Osteocyte (in vitro differentiated cells): ENCODE data around the gene CTSD. TPM values are rescaled to one million over a fixed set of nuclear protein-coding genes. Genes with fewer than 3 reads are reported as not detected.
"Not testable (repeated sequence)": the region's sequence is repeated elsewhere in the genome, so short reads cannot be mapped to it uniquely, and the experiment has no call there.

Source experiments
- DNase-seq: peaks from one replicate; pipeline ENCODE4 v3.0.0; 2021; ENCODE audit warnings: mixed read lengths; ENCODE audit not compliant: unreplicated experiment; ENCODE audit errors: extremely low spot score
- H3K27ac Mint-ChIP-seq: one replicate; pipeline ENCODE4 v1.8.0; 2021; ENCODE audit warnings: mild to moderate bottlenecking, mixed read lengths; ENCODE audit not compliant: unreplicated experiment
- H3K27me3 Mint-ChIP-seq: one replicate; pipeline ENCODE4 v1.8.0; 2021; ENCODE audit warnings: mixed read lengths; ENCODE audit not compliant: unreplicated experiment
- H3K36me3 Mint-ChIP-seq: one replicate; pipeline ENCODE4 v1.8.0; 2021; ENCODE audit warnings: mixed read lengths; ENCODE audit not compliant: unreplicated experiment
- H3K4me1 Mint-ChIP-seq: one replicate; pipeline ENCODE4 v1.8.0; 2021; ENCODE audit warnings: mixed read lengths; ENCODE audit not compliant: unreplicated experiment
- H3K4me3 Mint-ChIP-seq: one replicate; pipeline ENCODE4 v1.8.0; 2021; ENCODE audit warnings: mild to moderate bottlenecking, moderate library complexity, mixed read lengths; ENCODE audit not compliant: unreplicated experiment
- H3K9me3 Mint-ChIP-seq: one replicate; pipeline ENCODE4 v1.8.0; 2021; ENCODE audit warnings: mixed read lengths; ENCODE audit not compliant: unreplicated experiment
- total RNA-seq: library from RNA; stranded (reverse); gene quantifications from 2 replicates; pipeline ENCODE4 v1.2.1, GENCODE V29; 2021
- TF ChIP-seq, protein P1 (sequence below): fragments of 200-600 bp; sonication (generic); IDR thresholded peaks from 2 replicates; pipeline ENCODE4 v1.5.0; 2021; ENCODE audit warnings: antibody characterized with exemption, mild to moderate bottlenecking, moderate library complexity

CTSD gene
- total RNA-seq, 1 donor from 2014 or later = 2,062 TPM

DNA sequence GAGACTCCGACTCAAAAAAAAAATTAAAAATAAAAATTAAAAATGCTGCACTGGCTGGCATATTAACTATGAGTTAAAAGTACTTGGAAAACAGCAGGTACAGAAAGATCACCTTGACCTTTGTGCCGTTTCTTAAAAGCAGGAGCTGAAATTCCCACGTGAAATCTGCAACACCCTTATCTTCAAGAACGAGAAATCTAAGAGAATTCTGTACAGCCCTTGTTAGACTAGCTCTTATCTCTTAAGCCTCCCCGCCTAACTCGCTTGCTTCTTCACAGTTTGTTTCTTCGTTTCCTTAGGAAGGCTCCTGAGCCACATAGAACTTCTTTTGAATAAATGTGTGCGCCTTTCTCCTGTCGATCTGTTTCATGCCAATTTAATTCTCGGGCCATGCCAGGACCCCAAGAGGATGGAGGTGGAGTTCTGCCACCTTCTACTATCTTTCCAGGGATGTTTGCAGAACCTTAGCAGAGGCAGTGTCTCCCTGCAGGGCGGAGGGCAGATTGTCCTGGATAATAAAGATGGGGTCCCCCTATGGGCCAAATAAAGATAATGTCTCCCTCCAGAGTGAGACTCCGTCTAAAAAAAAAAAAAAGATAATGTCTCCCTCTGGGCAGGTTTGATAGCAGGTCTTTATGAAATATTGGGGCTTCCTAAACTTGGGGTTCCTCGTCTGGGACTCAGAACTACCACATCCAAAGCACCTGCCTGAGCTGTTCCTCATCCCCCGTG is 43.7 kb upstream of the CTSD start:
- no peak overlapping the region for H3K27ac Mint-ChIP-seq
- H3K27me3 Mint-ChIP-seq = peaks cover 31% of the 10 kb centered on the region
- H3K36me3 Mint-ChIP-seq = peaks cover 2% of the 10 kb centered on the region
- TF ChIP-seq, protein P1, sequence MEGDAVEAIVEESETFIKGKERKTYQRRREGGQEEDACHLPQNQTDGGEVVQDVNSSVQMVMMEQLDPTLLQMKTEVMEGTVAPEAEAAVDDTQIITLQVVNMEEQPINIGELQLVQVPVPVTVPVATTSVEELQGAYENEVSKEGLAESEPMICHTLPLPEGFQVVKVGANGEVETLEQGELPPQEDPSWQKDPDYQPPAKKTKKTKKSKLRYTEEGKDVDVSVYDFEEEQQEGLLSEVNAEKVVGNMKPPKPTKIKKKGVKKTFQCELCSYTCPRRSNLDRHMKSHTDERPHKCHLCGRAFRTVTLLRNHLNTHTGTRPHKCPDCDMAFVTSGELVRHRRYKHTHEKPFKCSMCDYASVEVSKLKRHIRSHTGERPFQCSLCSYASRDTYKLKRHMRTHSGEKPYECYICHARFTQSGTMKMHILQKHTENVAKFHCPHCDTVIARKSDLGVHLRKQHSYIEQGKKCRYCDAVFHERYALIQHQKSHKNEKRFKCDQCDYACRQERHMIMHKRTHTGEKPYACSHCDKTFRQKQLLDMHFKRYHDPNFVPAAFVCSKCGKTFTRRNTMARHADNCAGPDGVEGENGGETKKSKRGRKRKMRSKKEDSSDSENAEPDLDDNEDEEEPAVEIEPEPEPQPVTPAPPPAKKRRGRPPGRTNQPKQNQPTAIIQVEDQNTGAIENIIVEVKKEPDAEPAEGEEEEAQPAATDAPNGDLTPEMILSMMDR = no peak
- H3K4me1 Mint-ChIP-seq = peaks cover 2% of the 10 kb centered on the region
- no peak overlapping the region for H3K4me3 Mint-ChIP-seq
- peaks cover 4% of the 10 kb centered on the region for H3K9me3 Mint-ChIP-seq
- DNase-seq = no peak

DNA sequence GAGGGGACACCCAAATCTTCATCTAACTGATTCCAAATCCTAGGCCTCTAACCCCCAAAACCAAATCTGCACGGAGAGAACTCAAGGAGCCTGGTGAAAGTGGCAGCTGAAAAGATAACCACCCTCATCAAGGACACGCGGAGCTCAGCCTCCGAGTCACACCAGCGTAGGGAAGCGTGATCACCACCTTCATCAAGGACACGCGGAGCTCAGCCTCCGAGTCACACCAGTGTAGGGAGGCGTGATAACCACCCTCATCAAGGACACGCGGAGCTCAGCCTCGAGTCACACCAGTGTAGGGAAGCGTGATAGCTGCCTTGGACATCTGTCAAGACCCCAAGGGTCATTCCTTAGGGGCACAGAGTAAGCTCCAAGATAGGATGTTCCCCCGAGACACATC is 41.8 kb upstream of the CTSD start:
- H3K27ac Mint-ChIP-seq = no peak overlapping the region
- no peaks in the 10 kb centered on the region for H3K9me3 Mint-ChIP-seq
- H3K36me3 Mint-ChIP-seq = no peaks in the 10 kb centered on the region
- DNase-seq = no peak
- peaks cover 29% of the 10 kb centered on the region for H3K27me3 Mint-ChIP-seq
- H3K4me1 Mint-ChIP-seq = peaks cover 2% of the 10 kb centered on the region
- H3K4me3 Mint-ChIP-seq = no peak overlapping the region
- TF ChIP-seq, protein P1 = no peak

DNA sequence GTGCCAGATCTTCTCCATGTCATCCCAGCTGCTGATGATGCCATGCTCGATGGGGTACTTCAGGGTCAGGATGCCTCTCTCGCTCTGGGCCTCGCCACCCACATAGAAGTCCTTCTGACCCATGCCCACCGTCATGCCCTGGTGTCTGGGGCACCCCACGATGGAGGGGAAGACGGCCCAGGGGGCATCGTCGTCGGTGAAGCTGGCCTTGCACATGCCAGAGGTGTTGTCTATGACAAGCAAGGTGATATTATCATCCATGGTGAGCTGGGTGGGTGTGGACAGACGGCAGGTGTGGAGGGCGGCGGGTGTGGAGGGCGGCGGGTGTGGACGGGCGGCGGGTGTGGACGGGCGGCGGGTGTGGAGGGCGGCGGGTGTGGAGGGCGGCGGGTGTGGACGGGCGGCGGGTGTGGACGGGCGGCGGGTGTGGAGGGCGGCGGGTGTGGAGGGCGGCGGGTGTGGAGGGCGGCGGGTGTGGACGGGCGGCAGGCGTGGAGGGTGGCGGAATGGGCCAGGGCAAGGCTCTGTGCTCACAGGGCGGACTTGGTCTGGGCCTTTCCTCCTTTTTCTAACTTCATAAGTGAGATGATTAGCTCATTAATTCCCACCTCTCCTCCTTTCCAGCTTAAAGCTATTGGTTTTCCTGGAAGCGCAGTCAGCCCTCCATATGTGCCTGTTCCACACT is 40.2 kb upstream of the CTSD start:
- H3K4me1 Mint-ChIP-seq, H3K36me3 Mint-ChIP-seq, H3K4me3 Mint-ChIP-seq, H3K27ac Mint-ChIP-seq, DNase-seq, H3K9me3 Mint-ChIP-seq: not testable (repeated sequence)
- H3K27me3 Mint-ChIP-seq = peaks cover 26% of the 10 kb centered on the region

DNA sequence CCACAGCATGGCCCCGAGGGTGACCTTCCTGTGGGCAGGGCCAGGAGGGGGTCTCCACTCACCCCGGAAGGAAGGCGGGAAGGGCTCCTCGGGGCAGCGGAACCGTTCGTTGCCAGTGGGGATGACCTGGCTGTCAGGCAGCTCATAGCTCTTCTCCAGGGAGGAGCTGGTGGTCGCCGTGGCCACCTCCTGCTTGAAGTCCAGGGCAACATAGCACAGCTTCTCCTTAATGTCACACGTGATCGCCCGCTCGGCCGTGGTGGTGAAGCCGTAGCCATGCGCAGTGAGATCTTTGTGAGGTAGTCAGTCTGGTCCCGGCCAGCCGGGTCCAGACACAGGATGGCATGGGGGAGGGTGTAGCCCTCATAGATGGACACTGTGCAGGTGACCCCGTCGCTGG is 39.5 kb upstream of the CTSD start:
- TF ChIP-seq, protein P1 = no peak
- no peaks in the 10 kb centered on the region for H3K9me3 Mint-ChIP-seq
- no peak overlapping the region for H3K4me3 Mint-ChIP-seq
- H3K4me1 Mint-ChIP-seq = peaks cover 5% of the 10 kb centered on the region
- no peak overlapping the region for H3K27ac Mint-ChIP-seq
- peaks cover 27% of the 10 kb centered on the region for H3K27me3 Mint-ChIP-seq
- DNase-seq = no peak
- no peaks in the 10 kb centered on the region for H3K36me3 Mint-ChIP-seq

DNA sequence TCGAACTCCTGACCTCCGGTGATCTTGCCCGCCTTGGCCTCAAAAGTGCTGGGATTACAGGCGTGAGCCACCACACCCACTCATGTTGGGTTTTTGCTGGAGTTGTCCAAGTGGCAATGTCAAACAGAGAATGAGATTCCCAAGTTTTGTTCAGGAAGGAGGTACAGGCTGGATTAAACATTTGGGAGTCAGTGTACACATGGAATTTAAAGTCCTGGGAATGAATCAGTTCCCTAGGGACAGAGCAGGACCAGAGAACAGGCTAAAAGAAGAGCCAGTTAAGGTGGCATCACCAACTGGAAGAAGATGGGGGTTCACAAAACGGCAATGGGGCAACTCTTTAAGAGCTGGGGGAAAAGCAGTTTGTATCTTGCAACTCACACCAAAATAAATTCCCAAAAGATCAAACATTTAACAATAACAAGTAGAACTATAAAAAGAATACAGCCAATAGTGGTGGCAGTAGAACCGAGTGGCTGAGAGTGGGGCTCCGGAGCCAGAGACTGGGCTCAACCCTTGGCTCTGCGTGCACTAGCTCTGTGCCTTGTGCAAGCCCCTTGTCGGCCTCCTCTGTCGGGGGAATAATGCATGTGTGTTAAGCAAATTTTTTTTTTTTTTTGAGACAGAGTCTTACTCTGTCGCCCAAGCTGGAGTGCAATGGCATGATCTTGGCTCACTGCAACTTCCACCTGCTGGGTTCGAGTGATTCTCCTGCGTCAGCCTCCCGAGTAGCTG is 33.8 kb upstream of the CTSD start:
- TF ChIP-seq, protein P1 = no peak
- H3K27ac Mint-ChIP-seq = no peak overlapping the region
- H3K36me3 Mint-ChIP-seq = no peaks in the 10 kb centered on the region
- peaks cover 14% of the 10 kb centered on the region for H3K27me3 Mint-ChIP-seq
- H3K9me3 Mint-ChIP-seq = no peaks in the 10 kb centered on the region
- H3K4me3 Mint-ChIP-seq = no peak overlapping the region
- peaks cover 34% of the 10 kb centered on the region for H3K4me1 Mint-ChIP-seq
- DNase-seq = no peak
